Suprapubic skin (tissue), 4 donors: ENCODE measurements around the gene ICAM4.

Experiments used
- EP300 ChIP-seq: sonication (generic); formaldehyde crosslinking; IDR thresholded peaks from one replicate; pipeline ENCODE4 v1.6.1; 2017; ENCODE audit warnings: antibody characterized with exemption
- POLR2A ChIP-seq, 2 donors: fragments of 450-650 bp; IDR thresholded peaks; one replicate each; pipeline ENCODE4 v1.6.1; 2017; ENCODE audit warnings: antibody characterized with exemption in 2 of 2, mild to moderate bottlenecking in 2 of 2, moderate library complexity in 2 of 2
- POLR2AphosphoS5 ChIP-seq, 3 donors: sonication (generic); formaldehyde crosslinking; IDR thresholded peaks; one replicate each; pipeline ENCODE4 v1.6.1; 2017; ENCODE audit warnings: antibody characterized with exemption in 3 of 3
- TF ChIP-seq, protein P1 (sequence below), 2 donors: fragments of 200-600 bp in 1 of 2; fragments of 450-650 bp in 1 of 2; sonication (generic) in 1 of 2; IDR thresholded peaks; one replicate each; pipeline ENCODE4 v1.5.1; 2016 to 2019; ENCODE audit warnings: antibody characterized with exemption in 2 of 2, mild to moderate bottlenecking in 1 of 2, moderate library complexity in 1 of 2

DNA sequence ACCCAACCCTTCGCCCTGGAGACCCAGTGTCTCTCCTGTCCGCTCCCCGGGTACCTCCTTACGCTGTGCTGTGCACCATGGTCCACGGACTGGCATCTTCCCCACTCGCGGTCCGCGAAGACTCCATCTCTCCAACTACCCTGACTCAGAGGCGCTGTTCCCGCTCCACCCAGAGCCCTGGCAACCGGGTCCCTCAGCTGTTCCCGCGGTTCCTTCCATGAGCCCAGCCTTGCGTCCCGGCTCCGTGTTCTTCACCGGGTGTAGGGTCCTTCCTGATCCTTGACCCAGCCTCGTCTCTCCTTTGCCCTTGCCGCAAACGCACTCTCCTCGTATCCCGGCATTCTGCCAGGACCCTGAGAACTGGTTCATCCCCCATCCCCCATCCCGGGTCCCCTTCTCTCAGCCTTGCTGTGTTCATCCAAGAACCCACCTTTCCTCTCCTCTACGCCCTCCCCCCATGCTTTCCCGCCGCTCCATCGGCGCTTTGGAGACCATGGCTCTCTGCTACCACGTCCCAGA lies 3.7 kb downstream of the ICAM4 start:
- TF ChIP-seq, protein P1, sequence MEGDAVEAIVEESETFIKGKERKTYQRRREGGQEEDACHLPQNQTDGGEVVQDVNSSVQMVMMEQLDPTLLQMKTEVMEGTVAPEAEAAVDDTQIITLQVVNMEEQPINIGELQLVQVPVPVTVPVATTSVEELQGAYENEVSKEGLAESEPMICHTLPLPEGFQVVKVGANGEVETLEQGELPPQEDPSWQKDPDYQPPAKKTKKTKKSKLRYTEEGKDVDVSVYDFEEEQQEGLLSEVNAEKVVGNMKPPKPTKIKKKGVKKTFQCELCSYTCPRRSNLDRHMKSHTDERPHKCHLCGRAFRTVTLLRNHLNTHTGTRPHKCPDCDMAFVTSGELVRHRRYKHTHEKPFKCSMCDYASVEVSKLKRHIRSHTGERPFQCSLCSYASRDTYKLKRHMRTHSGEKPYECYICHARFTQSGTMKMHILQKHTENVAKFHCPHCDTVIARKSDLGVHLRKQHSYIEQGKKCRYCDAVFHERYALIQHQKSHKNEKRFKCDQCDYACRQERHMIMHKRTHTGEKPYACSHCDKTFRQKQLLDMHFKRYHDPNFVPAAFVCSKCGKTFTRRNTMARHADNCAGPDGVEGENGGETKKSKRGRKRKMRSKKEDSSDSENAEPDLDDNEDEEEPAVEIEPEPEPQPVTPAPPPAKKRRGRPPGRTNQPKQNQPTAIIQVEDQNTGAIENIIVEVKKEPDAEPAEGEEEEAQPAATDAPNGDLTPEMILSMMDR (IDR thresholded peaks at IDR 0.05) = no peak
- TF ChIP-seq POLR2A (IDR thresholded peaks at IDR 0.05) = no peak
- no peak for TF ChIP-seq POLR2AphosphoS5 (IDR thresholded peaks at IDR 0.05)
- no peak for TF ChIP-seq EP300
